K562 (cell line): Measurements from ENCODE around the gene OSBP2. TPM values are rescaled to one million over a fixed set of nuclear protein-coding genes. Genes with fewer than 3 reads are reported as not detected.

Experiments
- ATAC-seq: fragments of 200-7000 bp; cut with Tn5 transposase; 3 replicates; pipeline ENCODE4 v1.9.1; 2020; ENCODE audit warnings: moderate library complexity
- BruUV-seq: library from RNA; stranded (reverse); fragments of 400-500 nt; replicated peaks from 2 replicates; lab custom pipeline; 2021; lab: Mats Ljungman, UMichigan
- CTCF ChIA-PET: fragments of 300-600 bp; formaldehyde crosslinking; extraction: SDS; loops from one replicate; lab custom pipeline; 2021; ENCODE audit warnings: low intra/inter-chr PET ratio; lab: Yijun Ruan, JAX
- POLR2A ChIA-PET: fragments of 300-600, 350-650 bp; sonication (Branson Sonifier 250); formaldehyde crosslinking; extraction: SDS; loops from one replicate; lab custom pipeline; 2021; ENCODE audit warnings: antibody characterized with exemption, inconsistent platforms; lab: Yijun Ruan, JAX
- DNase-seq, 4 experiments: peaks; one replicate each; pipeline versions ENCODE4 v3.0.0 to v3.0.0-alpha.2; 2011 to 2018; ENCODE audit warnings: low spot score in 3 of 4, mixed read lengths in 3 of 4; ENCODE audit errors: extremely low read depth in 1 of 4
- FAIRE-seq: peaks from 2 replicates; lab custom pipeline; 2011; peaks lifted over from hg19 to GRCh38; lab: Jason Lieb, UNC
- H2AFZ ChIP-seq: 2 replicates; pipeline ENCODE4 v1.6.0; 2011; ENCODE audit warnings: low read depth, low read length, control low read depth, inconsistent platforms
- H3K27ac ChIP-seq: fragments of 200-600 bp; 3 replicates; pipeline ENCODE4 v1.8.0; 2011; ENCODE audit warnings: low read depth, mild to moderate bottlenecking, control low read depth, inconsistent platforms, low read length, moderate library complexity, mixed read lengths; ENCODE audit errors: extremely low read depth
- H3K27me3 ChIP-seq, 2 experiments: fragments of 300-600 bp in 1 of 2; 2 replicates in 1 of 2; 3 replicates in 1 of 2; pipeline versions ENCODE4 v1.6.0 to v1.8.0; 2011; ENCODE audit warnings: inconsistent platforms in 2 of 2, low read length in 2 of 2, mild to moderate bottlenecking in 1 of 2, mixed read lengths in 1 of 2, moderate library complexity in 1 of 2; ENCODE audit not compliant: control insufficient read depth in 2 of 2, insufficient read depth in 2 of 2
- H3K36me3 ChIP-seq: fragments of 300-600 bp; 3 replicates; pipeline ENCODE4 v1.8.0; 2011; ENCODE audit warnings: mild to moderate bottlenecking, low read length, inconsistent platforms; ENCODE audit not compliant: control insufficient read depth, insufficient read depth
- H3K4me1 ChIP-seq, 2 experiments: fragments of 200-600 bp in 1 of 2; replicated peaks in 1 of 2; 2 replicates in 1 of 2; 3 replicates in 1 of 2; pipeline versions ENCODE4 v1.5.1 to v1.8.0; 2011; ENCODE audit warnings: inconsistent platforms in 2 of 2, low read length in 2 of 2, mild to moderate bottlenecking in 1 of 2, mixed read lengths in 1 of 2, moderate library complexity in 1 of 2; ENCODE audit not compliant: control insufficient read depth in 2 of 2, insufficient read depth in 2 of 2
- H3K4me2 ChIP-seq: 2 replicates; pipeline ENCODE4 v1.6.1; 2011; ENCODE audit warnings: low read length, control low read depth, inconsistent platforms, mixed read lengths; ENCODE audit not compliant: insufficient read depth
- H3K4me3 ChIP-seq: fragments of 200-600 bp; sonication (generic), shearing (Covaris generic); 2 replicates; pipeline ENCODE4 v1.5.1; 2016; ENCODE audit warnings: control low read depth, inconsistent platforms
- H3K79me2 ChIP-seq: fragments of 200-600 bp; 3 replicates; pipeline ENCODE4 v1.8.0; 2011; ENCODE audit warnings: low read length, inconsistent platforms; ENCODE audit not compliant: control insufficient read depth, insufficient read depth
- H3K9ac ChIP-seq, 2 experiments: 2 replicates each; pipeline versions ENCODE4 v1.6.0 to v1.6.1; 2011; ENCODE audit warnings: low read depth in 2 of 2, low read length in 2 of 2, control low read depth in 1 of 2, inconsistent platforms in 1 of 2, mild to moderate bottlenecking in 1 of 2, mixed read lengths in 1 of 2; ENCODE audit not compliant: insufficient read depth in 1 of 2
- H3K9me1 ChIP-seq: one replicate; pipeline ENCODE4 v1.6.0; 2011; ENCODE audit warnings: inconsistent platforms, mild to moderate bottlenecking, low read length, moderate library complexity; ENCODE audit not compliant: control insufficient read depth, insufficient read depth
- H3K9me3 ChIP-seq: replicated peaks from 2 replicates; pipeline ENCODE4 v1.5.1; 2011; ENCODE audit warnings: low read depth, low read length, inconsistent platforms; ENCODE audit not compliant: control insufficient read depth, insufficient read depth
- H4K20me1 ChIP-seq: replicated peaks from 2 replicates; pipeline ENCODE4 v1.6.1; 2011; ENCODE audit warnings: low read length, inconsistent platforms, mixed read lengths; ENCODE audit not compliant: control insufficient read depth, insufficient read depth
- BHLHE40 ChIP-seq: IDR thresholded peaks from 2 replicates; pipeline ENCODE4 v1.6.1; 2011; ENCODE audit warnings: low read length, improper control_type of control experiment
- EP400 ChIP-seq: fragments of 450-650 bp; IDR thresholded peaks from 2 replicates; pipeline ENCODE4 v1.6.1; 2017; ENCODE audit warnings: antibody characterized with exemption, mild to moderate bottlenecking, moderate library complexity
- GTF2F1 ChIP-seq: IDR thresholded peaks from 2 replicates; pipeline ENCODE4 v1.6.1; 2011; ENCODE audit warnings: low read depth, low read length, improper control_type of control experiment
- JUND ChIP-seq, 2 experiments: IDR thresholded peaks; 2 replicates in 1 of 2; 3 replicates in 1 of 2; pipeline ENCODE4 v1.6.1; 2011; ENCODE audit warnings: borderline replicate concordance in 2 of 2, low read depth in 2 of 2, low read length in 2 of 2, improper control_type of control experiment in 1 of 2, missing biosample characterization in 1 of 2, missing genetic modification characterization in 1 of 2, missing genetic modification reagents in 1 of 2
- KDM1A ChIP-seq, 2 experiments: fragments of 450-650 bp; IDR thresholded peaks; 2 replicates each; pipeline ENCODE4 v1.6.1; 2016; ENCODE audit warnings: mild to moderate bottlenecking in 2 of 2
- MBD2 ChIP-seq: sonication (generic); IDR thresholded peaks from 2 replicates; pipeline ENCODE4 v1.6.1; 2016; ENCODE audit warnings: low read depth, borderline replicate concordance
- POLR2AphosphoS2 ChIP-seq: IDR thresholded peaks from 2 replicates; pipeline ENCODE4 v1.6.1; 2012; ENCODE audit warnings: low read length, improper control_type of control experiment
- SRF ChIP-seq, 2 experiments: fragments of 250-450, 450-650 bp in 1 of 2; sonication (Bioruptor Pico) in 1 of 2; sonication (generic) in 1 of 2; formaldehyde crosslinking; IDR thresholded peaks; 2 replicates each; pipeline versions ENCODE4 v1.5.0 to v1.5.1; 2020 to 2022; ENCODE audit warnings: mild to moderate bottlenecking in 1 of 2, missing genetic modification reagents in 1 of 2
- TBL1XR1 ChIP-seq, 2 experiments: IDR thresholded peaks; 2 replicates each; pipeline ENCODE4 v1.6.1; 2012; ENCODE audit warnings: improper control_type of control experiment in 2 of 2, low read length in 2 of 2, mild to moderate bottlenecking in 1 of 2
- YY1 ChIP-seq, 3 experiments: IDR thresholded peaks; 2 replicates each; pipeline ENCODE4 v1.6.1; 2011; ENCODE audit warnings: low read length in 2 of 3, mild to moderate bottlenecking in 2 of 3, moderate library complexity in 2 of 3, borderline replicate concordance in 1 of 3, control low read depth in 1 of 3, low read depth in 1 of 3; ENCODE audit not compliant: insufficient read depth in 3 of 3, insufficient replicate concordance in 2 of 3, control insufficient read depth in 1 of 3, insufficient read length in 1 of 3; ENCODE audit errors: extremely low read depth in 1 of 3
- WGBS: fragments of 100-300 bp; shearing (Covaris generic); methylation state at CpG from one replicate; pipeline ENCODE4 v1.1.6; 2016; ENCODE audit warnings: low coverage, mixed read lengths; ENCODE audit not compliant: insufficient coverage; ENCODE audit errors: missing lambda C conversion rate; 5-methylcytosine and 5-hydroxymethylcytosine counted together
- in situ Hi-C: fragments of 300-500 bp; cut with MboI; formaldehyde crosslinking; loops from 4 replicates; pipeline ENCODE4 v1.15.0; 2018; ENCODE audit warnings: inconsistent platforms, mixed read lengths
- intact Hi-C: fragments of 100-400 bp; cut with micrococcal nuclease; formaldehyde crosslinking; loops from 2 replicates; pipeline ENCODE4 v1.14.2; 2022
- polyA plus RNA-seq, 8 experiments: library from polyadenylated mRNA; depleted of rRNA in 4 of 8; stranded (reverse) in 5 of 8; unstranded in 3 of 8; fragments of >200 nt; fragmentation: Nextera tagmentation in 2 of 8; fragmentation: Illumina TruSeq in 1 of 8; extraction: Ambion mirVana in 2 of 8; extraction: Trizol in 1 of 8; gene quantifications; 2 replicates each; pipeline versions ENCODE4 v1.2.1 to v1.2.3, GENCODE V29; 2011 to 2014; ENCODE audit warnings: inconsistent platforms in 1 of 8, missing spikeins in 1 of 8
- total RNA-seq, 7 experiments: library from RNA; depleted of rRNA in 6 of 7; stranded (reverse); fragments of >200 nt in 6 of 7; fragmentation: Illumina TruSeq in 2 of 7; extraction: Trizol in 2 of 7; gene quantifications; 2 replicates each; pipeline versions ENCODE4 v1.2.1 to v1.2.3, GENCODE V29; 2011 to 2021; ENCODE audit warnings: low replicate concordance in 1 of 7
- TF ChIP-seq, protein P1 (sequence below): fragments of 450-650 bp; IDR thresholded peaks from one replicate; pipeline ENCODE4 v1.6.1; 2018; ENCODE audit warnings: mild to moderate bottlenecking, moderate library complexity; ENCODE audit not compliant: partially characterized antibody
- TF ChIP-seq, protein P2 (sequence below), 2 experiments: fragments of 200-800 bp in 1 of 2; sonication (Bioruptor generic) in 1 of 2; sonication (generic) in 1 of 2; formaldehyde crosslinking in 1 of 2; IDR thresholded peaks in 1 of 2; conservative IDR thresholded peaks in 1 of 2; 2 replicates each; pipeline versions ENCODE4 v1.5.0 to v1.6.1; 2016 to 2020; ENCODE audit warnings: missing compliant biosample characterization in 1 of 2, missing genetic modification characterization in 1 of 2, missing genetic modification reagents in 1 of 2
- TF ChIP-seq, protein P3 (sequence below), 2 experiments: IDR thresholded peaks; 2 replicates each; pipeline ENCODE4 v1.6.1; 2011; ENCODE audit warnings: borderline replicate concordance in 1 of 2, control low read depth in 1 of 2, low read depth in 1 of 2, low read length in 1 of 2, mild to moderate bottlenecking in 1 of 2, mixed read lengths in 1 of 2, moderate library complexity in 1 of 2; ENCODE audit not compliant: insufficient read depth in 1 of 2, insufficient read length in 1 of 2, poor library complexity in 1 of 2, severe bottlenecking in 1 of 2; ENCODE audit errors: extremely low read depth in 1 of 2

OSBP2 gene
- total and polyA plus RNA-seq, 9 of the 15 experiments (the other 6 are each of a cell fraction or from before 2014, with no cell fraction given): 0.52 to 29.5 (median 21.6) TPM

DNA sequence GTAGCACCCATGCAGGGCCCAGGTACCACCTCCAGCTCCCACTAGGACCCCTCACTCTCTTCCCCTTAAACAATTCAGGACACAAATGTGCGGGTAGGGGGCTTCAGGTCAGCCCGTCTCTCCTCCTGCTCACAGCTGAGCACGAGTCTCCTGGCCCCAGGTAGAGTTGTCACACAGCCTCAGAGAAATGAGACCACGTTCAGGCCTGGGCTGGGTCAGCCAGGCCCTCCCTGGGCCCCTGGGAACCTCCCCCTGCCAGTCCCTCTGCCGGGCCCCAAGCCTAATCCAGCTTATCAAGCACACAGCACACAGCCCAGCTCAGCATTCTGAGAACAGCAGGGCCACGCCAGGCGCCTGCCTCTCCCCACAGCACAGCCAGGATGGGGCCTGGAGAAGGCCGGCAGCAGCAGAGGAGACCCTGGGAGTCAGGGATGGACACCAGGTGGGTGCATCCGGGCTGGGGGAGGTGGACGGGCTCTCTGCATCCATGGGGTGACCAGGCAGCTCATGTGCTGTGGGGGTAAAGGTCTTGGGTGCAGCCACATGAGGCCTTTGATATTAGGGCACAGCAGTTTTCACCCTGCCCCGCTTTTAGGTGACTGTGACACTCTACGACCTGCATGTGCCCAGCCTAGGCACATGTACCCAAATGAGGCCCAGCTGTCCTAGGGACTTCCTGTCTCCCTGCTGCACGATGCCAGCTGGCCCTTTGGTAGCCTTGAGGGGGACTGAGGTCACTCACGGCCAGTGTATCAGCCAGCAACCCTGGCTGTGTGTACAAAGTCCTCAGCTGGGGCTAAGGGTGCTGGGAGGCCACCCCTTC lies 186.9 kb downstream of the OSBP2 start:
- Histone ChIP-seq H3K9me3 (no peaks in the 10 kb centered on the region), H3K27me3 (no peaks in the 10 kb centered on the region), H4K20me1 (0 out of 2 replicates have a peak, but pooled peaks cover 6% of the 10 kb centered on the region), H3K9ac (peak overlapping the region; percentile 80 to 91), H2AFZ (peak overlapping the region; percentile 54), H3K4me2 (peak overlapping the region; percentile 93), H3K4me3 (peak overlapping the region; percentile 45), H3K9me1 (no peaks in the 10 kb centered on the region), H3K36me3 (peaks cover 7% of the 10 kb centered on the region; the same call in 2 of the 3 replicates), H3K4me1 (peaks cover 28 to 77% of the 10 kb centered on the region in 2 experiments), H3K79me2 (peaks cover 38% of the 10 kb centered on the region), H3K27ac (peak overlapping the region; percentile 82)
- FAIRE-seq (peak; percentile 91), DNase-seq (peak; percentile 79 to 92 (median 86)), ATAC-seq (peak; percentile 96)
- intact Hi-C loops (no loop called here), in situ Hi-C loops (no loop called here)
- ChIA-PET CTCF (interaction anchor here (1.2 kb wide), 1 partner anchor 118 kb away, joined by 3 read pairs; no protein-coding TSS in a partner anchor), POLR2A (interaction anchor here (0.6 to 1.3 kb wide), 10 partner anchors 9 to 631 kb away, joined by 3 to 6 read pairs (median 4); no protein-coding TSS in a partner anchor)
- WGBS: 0% methylated on average over 14 of the region's 14 CpGs
- no TSS peak for BruUV-seq
- TF ChIP-seq YY1 (IDR thresholded peaks at IDR 0.05; ENCODE audit: borderline replicate concordance in 1 of 3, control insufficient read depth in 1 of 3, extremely low read depth in 1 of 3, insufficient read depth in 3 of 3, insufficient read length in 1 of 3, insufficient replicate concordance in 2 of 3, low read depth in 1 of 3, low read length in 2 of 3): peak in 1 of 3 experiments; percentile 45
- TF ChIP-seq GTF2F1: peak; percentile 45; the same call in 1 of the 2 replicates
- peak; percentile 69 for TF ChIP-seq BHLHE40
- TF ChIP-seq KDM1A (IDR thresholded peaks at IDR 0.05): peak in 1 of 2 experiments; percentile 30; a peak in 2 of 4 replicates
- no peak for TF ChIP-seq POLR2AphosphoS2
- peak; percentile 74; the same call in 1 of the 2 replicates for TF ChIP-seq EP400
- TF ChIP-seq MBD2: peak; percentile 58; the same call in 1 of the 2 replicates
- peak; percentile 62 for TF ChIP-seq JUND (IDR thresholded peaks at IDR 0.05; ENCODE audit: borderline replicate concordance, low read depth, low read length)
- peak; percentile 47; the same call in 1 of the 3 replicates for TF ChIP-seq JUND (tag; IDR thresholded peaks at IDR 0.05; ENCODE audit: borderline replicate concordance, low read depth, low read length)
- TF ChIP-seq, protein P1, sequence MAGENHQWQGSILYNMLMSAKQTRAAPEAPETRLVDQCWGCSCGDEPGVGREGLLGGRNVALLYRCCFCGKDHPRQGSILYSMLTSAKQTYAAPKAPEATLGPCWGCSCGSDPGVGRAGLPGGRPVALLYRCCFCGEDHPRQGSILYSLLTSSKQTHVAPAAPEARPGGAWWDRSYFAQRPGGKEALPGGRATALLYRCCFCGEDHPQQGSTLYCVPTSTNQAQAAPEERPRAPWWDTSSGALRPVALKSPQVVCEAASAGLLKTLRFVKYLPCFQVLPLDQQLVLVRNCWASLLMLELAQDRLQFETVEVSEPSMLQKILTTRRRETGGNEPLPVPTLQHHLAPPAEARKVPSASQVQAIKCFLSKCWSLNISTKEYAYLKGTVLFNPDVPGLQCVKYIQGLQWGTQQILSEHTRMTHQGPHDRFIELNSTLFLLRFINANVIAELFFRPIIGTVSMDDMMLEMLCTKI: no peak
- TF ChIP-seq TBL1XR1 (IDR thresholded peaks at IDR 0.05; ENCODE audit: low read length in 2 of 2): peak; percentile 15 to 58; a peak in 1 of 4 replicates
- TF ChIP-seq, protein P2, sequence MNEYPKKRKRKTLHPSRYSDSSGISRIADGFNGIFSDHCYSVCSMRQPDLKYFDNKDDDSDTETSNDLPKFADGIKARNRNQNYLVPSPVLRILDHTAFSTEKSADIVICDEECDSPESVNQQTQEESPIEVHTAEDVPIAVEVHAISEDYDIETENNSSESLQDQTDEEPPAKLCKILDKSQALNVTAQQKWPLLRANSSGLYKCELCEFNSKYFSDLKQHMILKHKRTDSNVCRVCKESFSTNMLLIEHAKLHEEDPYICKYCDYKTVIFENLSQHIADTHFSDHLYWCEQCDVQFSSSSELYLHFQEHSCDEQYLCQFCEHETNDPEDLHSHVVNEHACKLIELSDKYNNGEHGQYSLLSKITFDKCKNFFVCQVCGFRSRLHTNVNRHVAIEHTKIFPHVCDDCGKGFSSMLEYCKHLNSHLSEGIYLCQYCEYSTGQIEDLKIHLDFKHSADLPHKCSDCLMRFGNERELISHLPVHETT (CRISPR knock-in tag; conservative IDR thresholded peaks at IDR 0.05 in 1 of 2, IDR thresholded peaks at IDR 0.05 in 1 of 2): 0 out of 4 replicates have a peak, but pooled peaks of 1 of the 2 experiments have one; percentile 49
- TF ChIP-seq SRF (CRISPR knock-in tag; IDR thresholded peaks at IDR 0.05): no peak
- TF ChIP-seq, protein P3, sequence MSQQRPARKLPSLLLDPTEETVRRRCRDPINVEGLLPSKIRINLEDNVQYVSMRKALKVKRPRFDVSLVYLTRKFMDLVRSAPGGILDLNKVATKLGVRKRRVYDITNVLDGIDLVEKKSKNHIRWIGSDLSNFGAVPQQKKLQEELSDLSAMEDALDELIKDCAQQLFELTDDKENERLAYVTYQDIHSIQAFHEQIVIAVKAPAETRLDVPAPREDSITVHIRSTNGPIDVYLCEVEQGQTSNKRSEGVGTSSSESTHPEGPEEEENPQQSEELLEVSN (IDR thresholded peaks at IDR 0.05; ENCODE audit: borderline replicate concordance in 1 of 2, extremely low read depth in 1 of 2, insufficient read depth in 1 of 2, insufficient read length in 1 of 2, low read depth in 1 of 2, low read length in 1 of 2, poor library complexity in 1 of 2, severe bottlenecking in 1 of 2): peak in 1 of 2 experiments; percentile 40
